Activated T-helper 2 cell treated with anti-CD3 and anti-CD28 coated beads, Interferon-gamma antibody, Interleukin-2, Interleukin-4, amounts not matched to agents 10 μg/mL and 5 μg/mL and 100 μg/mL, durations not matched to agents 14 hours and 24 hours and 36 hours (primary cell): ENCODE measurements around the gene NCAPH2. TPM values are rescaled to one million over a fixed set of nuclear protein-coding genes. Genes with fewer than 3 reads are reported as not detected.

Source experiments
- DNase-seq: peaks from one replicate; pipeline ENCODE4 v3.0.0; 2021; ENCODE audit warnings: low spot score
- H3K27ac Mint-ChIP-seq: one replicate; pipeline ENCODE4 v1.8.0; 2021; ENCODE audit warnings: mixed read lengths
- H3K27me3 Mint-ChIP-seq: one replicate; pipeline ENCODE4 v1.8.0; 2021; ENCODE audit warnings: low read depth, mixed read lengths
- H3K36me3 Mint-ChIP-seq: one replicate; pipeline ENCODE4 v1.8.0; 2021; ENCODE audit warnings: low read depth, mixed read lengths
- H3K4me1 Mint-ChIP-seq: one replicate; pipeline ENCODE4 v1.8.0; 2021; ENCODE audit warnings: low read depth, mixed read lengths
- H3K4me3 Mint-ChIP-seq: one replicate; pipeline ENCODE4 v1.8.0; 2021; ENCODE audit warnings: low read depth, mild to moderate bottlenecking, moderate library complexity, mixed read lengths
- H3K9me3 Mint-ChIP-seq: one replicate; pipeline ENCODE4 v1.8.0; 2021; ENCODE audit warnings: mixed read lengths
- intact Hi-C: fragments of 100-400 bp; cut with micrococcal nuclease; formaldehyde crosslinking; loops from one replicate; pipeline ENCODE4 v1.15.1; 2023
- total RNA-seq: library from RNA; stranded (reverse); gene quantifications from 2 replicates; pipeline ENCODE4 v1.2.3, GENCODE V29; 2022

NCAPH2 gene
- total RNA-seq, 1 donor from 2014 or later, result 112 TPM

DNA sequence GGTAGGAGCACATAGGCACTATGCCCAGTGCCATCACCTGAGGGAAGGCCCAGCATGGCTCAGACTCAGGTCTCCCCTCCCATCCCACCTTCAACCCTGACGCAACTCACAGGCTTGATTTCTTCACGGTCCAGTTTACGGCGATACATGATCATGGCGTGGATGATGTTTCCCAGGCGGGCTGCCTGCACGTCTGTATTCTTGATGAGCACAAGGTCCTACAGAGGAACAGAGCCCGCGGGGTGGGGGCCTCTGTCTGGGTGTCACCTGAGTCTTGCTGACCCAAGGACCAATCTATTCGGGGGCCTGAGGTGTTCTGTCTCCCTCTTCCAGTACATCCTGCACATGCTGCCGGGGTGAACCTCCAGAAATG, 66.3 kb downstream of the NCAPH2 start:
- Mint-ChIP-seq H3K9me3 (no peaks in the 10 kb centered on the region), H3K4me3 (no peak overlapping the region), H3K36me3 (peaks cover 59% of the 10 kb centered on the region), H3K27me3 (no peaks in the 10 kb centered on the region), H3K4me1 (peaks cover 2% of the 10 kb centered on the region), H3K27ac (no peak overlapping the region)
- no peak for DNase-seq
- intact Hi-C loops, result no loop called here

Other genes starting within 250 kb of the NCAPH2 start
- gene MAPK12, start 246.5 kb upstream of the NCAPH2 start, total RNA-seq, result 16.3 and 17.6 TPM in 2 replicates
- 19.0 and 20.9 TPM in 2 replicates for gene MAPK11, start 237.8 kb upstream of the NCAPH2 start, total RNA-seq
- 9.8 and 11.1 TPM in 2 replicates for gene PLXNB2, start 200.6 kb upstream of the NCAPH2 start, total RNA-seq
- 2.3 and 2.7 TPM in 2 replicates for gene DENND6B, start 181.2 kb upstream of the NCAPH2 start, total RNA-seq
- 42.9 and 45.0 TPM in 2 replicates for gene PPP6R2, start 164.9 kb upstream of the NCAPH2 start, total RNA-seq
- gene SBF1, start 33.2 kb upstream of the NCAPH2 start, total RNA-seq, result 102 and 106 TPM in 2 replicates
- gene ADM2, start 26.7 kb upstream of the NCAPH2 start, total RNA-seq, result 2.2 and 2.9 TPM in 2 replicates
- 0.25 TPM in 1 of 2 replicates, not detected in the other for gene MIOX, start 21.4 kb upstream of the NCAPH2 start, total RNA-seq
- gene LMF2, start 522 bp upstream of the NCAPH2 start, total RNA-seq, result 77.2 and 81.8 TPM in 2 replicates
- 3.8 and 8.7 TPM in 2 replicates for gene SCO2, start 17.4 kb downstream of the NCAPH2 start, total RNA-seq
- 35.9 and 36.9 TPM in 2 replicates for gene TYMP, start 21.8 kb downstream of the NCAPH2 start, total RNA-seq
- 3.0 and 3.3 TPM in 2 replicates for gene KLHDC7B, start 37.7 kb downstream of the NCAPH2 start, total RNA-seq
- gene SYCE3, start 54.7 kb downstream of the NCAPH2 start, total RNA-seq, result 0.62 TPM in 1 of 2 replicates, not detected in the other
- 68.2 and 74.3 TPM in 2 replicates for gene CPT1B, start 70.2 kb downstream of the NCAPH2 start, total RNA-seq
- gene CHKB, start 74.6 kb downstream of the NCAPH2 start, total RNA-seq, result 86.1 and 90.9 TPM in 2 replicates
- 0.09 and 0.16 TPM in 2 replicates for gene MAPK8IP2, start 92.6 kb downstream of the NCAPH2 start, total RNA-seq
- gene ARSA, start 119.9 kb downstream of the NCAPH2 start, total RNA-seq, result 25.0 TPM in 2 replicates
- 0.16 and 0.25 TPM in 2 replicates for gene SHANK3, start 164.6 kb downstream of the NCAPH2 start, total RNA-seq
- gene ACR, start 230.0 kb downstream of the NCAPH2 start, total RNA-seq, result not detected in 2 replicates